ENCODE results near the gene CFAP100.

DNA sequence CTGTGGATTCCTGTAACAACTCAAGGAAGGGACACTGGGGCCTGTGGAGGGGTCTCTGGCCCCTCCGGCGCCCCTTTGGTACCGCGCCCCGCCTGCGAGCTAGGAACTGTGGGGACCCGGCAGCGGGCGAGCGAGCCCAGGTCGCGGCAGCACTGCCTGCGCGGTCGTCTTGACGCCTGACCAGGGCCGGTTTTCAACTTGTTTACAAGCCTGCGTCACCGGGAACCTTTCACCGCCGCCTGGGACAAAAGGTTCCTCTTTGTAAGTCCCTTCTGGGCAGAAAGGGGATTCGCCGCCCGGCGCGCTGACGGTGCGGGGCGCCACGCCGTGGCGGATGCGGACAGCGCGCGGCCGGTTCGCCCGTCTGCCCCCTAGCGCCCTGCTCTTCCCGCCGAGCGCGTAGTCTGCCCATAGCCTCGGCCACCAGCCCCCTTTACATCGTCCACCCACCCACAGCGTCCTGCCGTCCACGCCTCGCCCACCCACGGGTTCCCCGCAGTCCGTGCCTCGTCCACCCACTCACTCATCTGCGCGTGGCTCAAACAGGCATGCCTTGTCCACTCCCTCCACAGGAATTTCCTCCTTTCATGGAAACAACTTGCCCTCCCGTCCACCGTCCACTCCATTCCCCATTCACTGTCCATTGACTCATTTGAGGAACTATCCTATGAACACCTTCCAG, 5.5 kb upstream of the CFAP100 start:
- TF ChIP-seq, protein P1, sequence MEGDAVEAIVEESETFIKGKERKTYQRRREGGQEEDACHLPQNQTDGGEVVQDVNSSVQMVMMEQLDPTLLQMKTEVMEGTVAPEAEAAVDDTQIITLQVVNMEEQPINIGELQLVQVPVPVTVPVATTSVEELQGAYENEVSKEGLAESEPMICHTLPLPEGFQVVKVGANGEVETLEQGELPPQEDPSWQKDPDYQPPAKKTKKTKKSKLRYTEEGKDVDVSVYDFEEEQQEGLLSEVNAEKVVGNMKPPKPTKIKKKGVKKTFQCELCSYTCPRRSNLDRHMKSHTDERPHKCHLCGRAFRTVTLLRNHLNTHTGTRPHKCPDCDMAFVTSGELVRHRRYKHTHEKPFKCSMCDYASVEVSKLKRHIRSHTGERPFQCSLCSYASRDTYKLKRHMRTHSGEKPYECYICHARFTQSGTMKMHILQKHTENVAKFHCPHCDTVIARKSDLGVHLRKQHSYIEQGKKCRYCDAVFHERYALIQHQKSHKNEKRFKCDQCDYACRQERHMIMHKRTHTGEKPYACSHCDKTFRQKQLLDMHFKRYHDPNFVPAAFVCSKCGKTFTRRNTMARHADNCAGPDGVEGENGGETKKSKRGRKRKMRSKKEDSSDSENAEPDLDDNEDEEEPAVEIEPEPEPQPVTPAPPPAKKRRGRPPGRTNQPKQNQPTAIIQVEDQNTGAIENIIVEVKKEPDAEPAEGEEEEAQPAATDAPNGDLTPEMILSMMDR (IDR thresholded peaks at IDR 0.05; ENCODE audit: low read depth, low read length) = no peak
- TF ChIP-seq EZH2phosphoT487 (IDR thresholded peaks at IDR 0.05; ENCODE audit: low read depth) = no peak
